H1 (cell line): ENCODE measurements around the gene KCNMA1. TPM values are rescaled to one million over a fixed set of nuclear protein-coding genes. Genes with fewer than 3 reads are reported as not detected.

Experiments used
- CTCF ChIA-PET: fragments of 300-600 bp; sonication (Branson Sonifier 250); formaldehyde crosslinking; loops from one replicate; lab custom pipeline; 2021; ENCODE audit not compliant: partially characterized antibody; lab: Charles Lee
- POLR2A ChIA-PET: fragments of 300-600 bp; sonication (Branson Sonifier 250); formaldehyde crosslinking; loops from one replicate; lab custom pipeline; 2021; ENCODE audit warnings: inconsistent platforms; ENCODE audit not compliant: partially characterized antibody; lab: Charles Lee
- DNase-seq, 2 experiments: peaks; one replicate each; pipeline versions ENCODE4 v3.0.0 to v3.0.0-alpha.2; 2010 to 2022; ENCODE audit warnings: low spot score in 2 of 2, low read depth in 1 of 2, mixed read lengths in 1 of 2
- FAIRE-seq: peaks from 2 replicates; lab custom pipeline; 2011; peaks lifted over from hg19 to GRCh38; lab: Jason Lieb, UNC
- H2AFZ ChIP-seq: 2 replicates; pipeline ENCODE4 v1.8.1; 2012; ENCODE audit warnings: low read length, inconsistent platforms
- H2AK5ac ChIP-seq: 2 replicates; pipeline ENCODE4 v1.6.1; 2013; ENCODE audit warnings: low read depth, low read length
- H2BK120ac ChIP-seq: replicated peaks from 2 replicates; pipeline ENCODE3; 2013; ENCODE audit warnings: low read depth, low read length, inconsistent platforms
- H2BK12ac ChIP-seq: 2 replicates; pipeline ENCODE4 v1.6.1; 2013; ENCODE audit warnings: low read depth, low read length
- H2BK15ac ChIP-seq: 2 replicates; pipeline ENCODE4 v1.6.1; 2013; ENCODE audit warnings: low read length
- H2BK20ac ChIP-seq: 2 replicates; pipeline ENCODE4 v1.6.1; 2013; ENCODE audit warnings: low read length
- H2BK5ac ChIP-seq: 2 replicates; pipeline ENCODE4 v1.6.1; 2013; ENCODE audit warnings: low read depth, low read length
- H3K14ac ChIP-seq: 2 replicates; pipeline ENCODE4 v1.6.1; 2013; ENCODE audit warnings: inconsistent platforms; ENCODE audit not compliant: insufficient read length
- H3K18ac ChIP-seq: 2 replicates; pipeline ENCODE4 v1.6.1; 2013; ENCODE audit warnings: low read length; ENCODE audit errors: extremely low read depth
- H3K23ac ChIP-seq: 2 replicates; pipeline ENCODE4 v1.6.1; 2013; ENCODE audit warnings: inconsistent platforms; ENCODE audit not compliant: insufficient read length
- H3K23me2 ChIP-seq: 2 replicates; pipeline ENCODE4 v1.6.1; 2013; ENCODE audit warnings: low read depth, low read length
- H3K27ac ChIP-seq: 2 replicates; pipeline ENCODE4 v1.6.1; 2011; ENCODE audit warnings: low read depth, low read length, inconsistent platforms
- H3K27me3 ChIP-seq, 4 experiments: replicated peaks in 1 of 4; 1 replicate in 1 of 4; 2 replicates in 3 of 4; pipeline versions ENCODE4 v1.6.1 to v1.8.1; 2011 to 2013; ENCODE audit warnings: low read length in 3 of 4, mild to moderate bottlenecking in 3 of 4, inconsistent platforms in 2 of 4, mixed read lengths in 2 of 4, moderate library complexity in 1 of 4; ENCODE audit not compliant: control insufficient read depth in 3 of 4, insufficient read depth in 3 of 4; ENCODE audit errors: extremely low read depth in 1 of 4
- H3K36me3 ChIP-seq, 4 experiments: 2 replicates each; pipeline versions ENCODE4 v1.6.1 to v1.8.1; 2011 to 2013; ENCODE audit warnings: mild to moderate bottlenecking in 4 of 4, low read length in 3 of 4, moderate library complexity in 2 of 4, control low read depth in 1 of 4, inconsistent platforms in 1 of 4; ENCODE audit not compliant: insufficient read depth in 4 of 4, control insufficient read depth in 2 of 4
- H3K4ac ChIP-seq: replicated peaks from 2 replicates; pipeline ENCODE3; 2013; ENCODE audit warnings: low read length, low read depth, mixed read lengths, inconsistent platforms; ENCODE audit not compliant: insufficient read length
- H3K4me1 ChIP-seq, 4 experiments: replicated peaks in 1 of 4; 1 replicate in 1 of 4; 2 replicates in 3 of 4; pipeline versions ENCODE4 v1.6.1 to v1.8.1; 2011 to 2013; ENCODE audit warnings: low read length in 3 of 4, inconsistent platforms in 2 of 4, mixed read lengths in 1 of 4; ENCODE audit not compliant: insufficient read depth in 4 of 4, control insufficient read depth in 3 of 4
- H3K4me2 ChIP-seq, 2 experiments: 2 replicates each; pipeline versions ENCODE4 v1.6.1 to v1.8.1; 2011 to 2013; ENCODE audit warnings: low read depth in 2 of 2, low read length in 2 of 2, control low read depth in 1 of 2, inconsistent platforms in 1 of 2, mild to moderate bottlenecking in 1 of 2; ENCODE audit not compliant: insufficient read depth in 1 of 2
- H3K4me3 ChIP-seq, 4 experiments: fragments of 200-600, 300-600 bp in 1 of 4; sonication (generic), shearing (Covaris generic), sonication (Bioruptor Twin) in 1 of 4; 2 replicates each; pipeline versions ENCODE4 v1.5.1 to v1.8.1; 2011 to 2016; ENCODE audit warnings: low read length in 4 of 4, low read depth in 3 of 4, control low read depth in 2 of 4, inconsistent platforms in 2 of 4, mild to moderate bottlenecking in 2 of 4, mixed read lengths in 1 of 4, moderate library complexity in 1 of 4; ENCODE audit not compliant: insufficient read depth in 2 of 4; ENCODE audit errors: extremely low read depth in 1 of 4
- H3K56ac ChIP-seq: replicated peaks from 2 replicates; pipeline ENCODE3; 2013; ENCODE audit warnings: low read depth, mild to moderate bottlenecking, mixed read lengths, low read length, inconsistent platforms; ENCODE audit not compliant: insufficient read length
- H3K79me1 ChIP-seq: 2 replicates; pipeline ENCODE4 v1.6.1; 2013; ENCODE audit warnings: low read depth, low read length, control low read depth
- H3K79me2 ChIP-seq, 2 experiments: 2 replicates each; pipeline versions ENCODE4 v1.6.1 to v1.8.1; 2012 to 2013; ENCODE audit warnings: low read length in 2 of 2, mild to moderate bottlenecking in 2 of 2, inconsistent platforms in 1 of 2; ENCODE audit not compliant: insufficient read depth in 2 of 2, control insufficient read depth in 1 of 2
- H3K9ac ChIP-seq, 4 experiments: replicated peaks in 1 of 4; 1 replicate in 1 of 4; 2 replicates in 3 of 4; pipeline versions ENCODE4 v1.6.1 to v1.8.1; 2011 to 2013; ENCODE audit warnings: low read depth in 3 of 4, low read length in 3 of 4, control low read depth in 2 of 4, mild to moderate bottlenecking in 2 of 4, moderate library complexity in 2 of 4, inconsistent platforms in 1 of 4; ENCODE audit errors: extremely low read depth in 1 of 4
- H3K9me3 ChIP-seq, 2 experiments: 2 replicates each; pipeline versions ENCODE4 v1.6.1 to v1.8.1; 2012 to 2013; ENCODE audit warnings: mild to moderate bottlenecking in 2 of 2, moderate library complexity in 2 of 2, control low read depth in 1 of 2, inconsistent platforms in 1 of 2, low read depth in 1 of 2, low read length in 1 of 2, mixed read lengths in 1 of 2; ENCODE audit not compliant: insufficient read depth in 2 of 2
- H4K20me1 ChIP-seq, 2 experiments: replicated peaks in 1 of 2; 2 replicates each; pipeline versions ENCODE3 to v1.8.1; 2011 to 2013; ENCODE audit warnings: inconsistent platforms in 2 of 2, low read length in 2 of 2, mild to moderate bottlenecking in 1 of 2; ENCODE audit not compliant: insufficient read depth in 2 of 2, control insufficient read depth in 1 of 2
- H4K5ac ChIP-seq: 2 replicates; pipeline ENCODE4 v1.6.1; 2013; ENCODE audit warnings: low read length, low read depth, mixed read lengths, inconsistent platforms; ENCODE audit not compliant: insufficient read length
- H4K8ac ChIP-seq: 2 replicates; pipeline ENCODE4 v1.8.0; 2013; ENCODE audit warnings: mild to moderate bottlenecking, moderate library complexity, low read length, inconsistent platforms; ENCODE audit not compliant: insufficient read depth; ENCODE audit errors: extremely low read depth
- H4K91ac ChIP-seq: replicated peaks from 2 replicates; pipeline ENCODE3; 2013; ENCODE audit warnings: low read length, mixed read lengths, inconsistent platforms; ENCODE audit not compliant: insufficient read length
- CTBP2 ChIP-seq: IDR thresholded peaks from 2 replicates; pipeline ENCODE4 v1.7.0; 2011; ENCODE audit warnings: borderline replicate concordance, mild to moderate bottlenecking, moderate library complexity, mixed read lengths, low read length; ENCODE audit not compliant: insufficient read depth, insufficient read length
- SIX5 ChIP-seq: IDR thresholded peaks from 2 replicates; pipeline ENCODE4 v1.6.1; 2011; ENCODE audit warnings: mild to moderate bottlenecking, low read depth, low read length
- SUZ12 ChIP-seq: fragments of 200-600 bp; sonication (generic); IDR thresholded peaks from 2 replicates; pipeline ENCODE4 v1.6.1; 2012; ENCODE audit warnings: mild to moderate bottlenecking, inconsistent platforms, low read length, moderate library complexity, mixed read lengths
- WGBS, 2 experiments: shearing (Covaris generic) in 1 of 2; methylation state at CpG; one replicate each; pipeline versions ENCODE4 v1.1.6 to v1.1.7; 2013 to 2015; ENCODE audit warnings: low lambda C conversion rate in 2 of 2, mixed read lengths in 2 of 2, inconsistent platforms in 1 of 2, low coverage in 1 of 2, missing lambda C conversion rate in 1 of 2; ENCODE audit not compliant: insufficient replicate concordance in 2 of 2, insufficient coverage in 1 of 2, insufficient read length in 1 of 2; ENCODE audit errors: extremely low coverage in 1 of 2, missing lambda C conversion rate in 1 of 2; 5-methylcytosine and 5-hydroxymethylcytosine counted together
- polyA plus RNA-seq, 7 experiments: library from polyadenylated mRNA; depleted of rRNA in 3 of 7; stranded (reverse) in 5 of 7; unstranded in 2 of 7; fragments of >200 nt in 5 of 7; fragments of 200-250 nt in 2 of 7; gene quantifications; 1 replicate in 5 of 7; 2 replicates in 1 of 7; 4 replicates in 1 of 7; pipeline versions ENCODE4 v1.2.1 to v1.2.3, GENCODE V29; 2011 to 2013; ENCODE audit warnings: missing spikeins in 2 of 7, mixed read lengths in 2 of 7
- total RNA-seq: library from RNA; stranded (reverse); fragmentation: NEBNext Ultra II Directional; extraction: Animal tissue kit (Norgen Biotek cat#: 25700); gene quantifications from 2 replicates; pipeline ENCODE4 v1.2.1, GENCODE V29; 2021

Gene KCNMA1
- total and polyA plus RNA-seq, 2 of the 8 experiments (the other 6 are each of a cell fraction or from before 2014, with no cell fraction given) = 10.2 to 11.1 TPM

DNA sequence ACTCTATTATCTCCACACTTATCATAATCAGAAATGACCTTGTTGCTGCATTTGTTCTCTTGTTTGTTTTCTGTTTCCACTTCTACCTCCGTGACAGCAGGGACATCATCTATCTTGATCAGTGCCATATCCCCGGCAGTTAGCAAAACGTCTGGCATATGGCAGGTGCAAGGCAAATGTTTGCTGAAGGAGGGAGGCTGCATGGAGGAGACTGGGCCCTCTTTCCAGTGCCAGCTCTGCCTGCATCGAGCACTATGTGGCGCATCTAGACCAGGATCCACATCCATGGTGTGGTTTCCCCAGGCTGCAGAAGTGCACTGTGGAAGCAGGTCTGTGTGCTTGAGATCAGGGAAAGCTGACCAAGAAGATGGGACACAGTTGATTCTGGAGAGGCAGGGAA, 181.2 kb downstream of the KCNMA1 start:
- Histone ChIP-seq H3K4me3 (no peak overlapping the region), H2AK5ac (no peak overlapping the region), H4K8ac (peak overlapping the region; percentile 82; the same call in 1 of the 2 replicates), H2BK20ac (no peak overlapping the region), H4K20me1 (no peaks in the 10 kb centered on the region), H4K91ac (no peak overlapping the region), H3K27ac (no peak overlapping the region), H3K56ac (no peak overlapping the region), H3K79me2 (no peaks in the 10 kb centered on the region), H3K9ac (no peak overlapping the region), H2AFZ (no peak overlapping the region), H3K18ac (no peak overlapping the region), H4K5ac (no peak overlapping the region), H3K14ac (no peak overlapping the region), H3K79me1 (no peaks in the 10 kb centered on the region), H2BK5ac (no peak overlapping the region), H3K36me3 (no peaks in the 10 kb centered on the region), H3K4me2 (no peak overlapping the region), H3K23me2 (no peaks in the 10 kb centered on the region; the same call in 1 of the 2 replicates), H2BK15ac (no peak overlapping the region), H3K23ac (no peak overlapping the region), H2BK120ac (no peak overlapping the region), H3K9me3 (no peaks in the 10 kb centered on the region), H3K4me1 (peaks cover 0 to 5% (median 2%) of the 10 kb centered on the region in 4 experiments; a peak in 3 of 7 replicates), H3K27me3 (peaks cover 0 to 1% (median 0%) of the 10 kb centered on the region in 4 experiments; a peak in 1 of 7 replicates), H2BK12ac (no peak overlapping the region), H3K4ac (no peak overlapping the region)
- 98% methylated on average over 5 of the region's 5 CpGs; no CpG with 5 or more reads in 1 of the 2 experiments for WGBS, 2 experiments
- CTCF ChIA-PET = interaction anchor here (1.0 to 3.1 kb wide), 5 partner anchors 9 to 145 kb away, joined by 3 to 12 read pairs (median 9); no protein-coding TSS in a partner anchor
- POLR2A ChIA-PET = no interaction called here
- no peak for FAIRE-seq
- no peak for TF ChIP-seq SUZ12
- TF ChIP-seq CTBP2 = no peak
- TF ChIP-seq SIX5 = no peak
- no peak for DNase-seq
